KMS-11 (cell line): ENCODE data around the gene C1orf21.

Source experiments
- H2AFZ ChIP-seq: fragments of 200-600 bp; sonication (generic); 2 replicates; pipeline ENCODE4 v1.6.1; 2016; ENCODE audit warnings: antibody characterized with exemption, mixed run types, low read depth
- H3K27ac ChIP-seq: fragments of 200-600 bp; sonication (generic); 2 replicates; pipeline ENCODE4 v1.6.1; 2016; ENCODE audit warnings: mild to moderate bottlenecking, mixed run types
- H3K27me3 ChIP-seq: fragments of 200-600 bp; sonication (generic); 2 replicates; pipeline ENCODE4 v1.6.1; 2017; ENCODE audit warnings: mild to moderate bottlenecking, low read depth, mixed run types, moderate library complexity; ENCODE audit not compliant: insufficient read depth
- H3K36me3 ChIP-seq: fragments of 200-600 bp; sonication (generic); 2 replicates; pipeline ENCODE4 v1.6.1; 2017; ENCODE audit warnings: mild to moderate bottlenecking, mixed run types; ENCODE audit not compliant: insufficient read depth
- H3K4me1 ChIP-seq: fragments of 200-600 bp; sonication (generic); 2 replicates; pipeline ENCODE4 v1.6.1; 2016; ENCODE audit warnings: mild to moderate bottlenecking, low read depth, mixed run types; ENCODE audit not compliant: poor library complexity, severe bottlenecking
- H3K4me2 ChIP-seq: fragments of 200-600 bp; sonication (generic); 2 replicates; pipeline ENCODE4 v1.7.0; 2016; ENCODE audit warnings: mild to moderate bottlenecking, mixed run types
- H3K4me3 ChIP-seq: fragments of 200-600 bp; sonication (generic); IDR thresholded peaks from 2 replicates; pipeline ENCODE4 v1.6.1; 2017; ENCODE audit warnings: low read depth, low read length, mixed read lengths; ENCODE audit not compliant: insufficient read depth
- H3K79me2 ChIP-seq: fragments of 200-600 bp; sonication (generic); 2 replicates; pipeline ENCODE4 v1.6.1; 2016; ENCODE audit warnings: low read depth, mixed run types; ENCODE audit not compliant: insufficient read depth
- H3K9ac ChIP-seq: fragments of 200-600 bp; sonication (generic); 2 replicates; pipeline ENCODE4 v1.6.1; 2016; ENCODE audit warnings: mild to moderate bottlenecking, mixed run types
- H4K20me1 ChIP-seq: fragments of 200-600 bp; sonication (generic); 2 replicates; pipeline ENCODE4 v1.6.1; 2016; ENCODE audit warnings: mild to moderate bottlenecking, mixed run types; ENCODE audit not compliant: insufficient read depth
- TF ChIP-seq, protein P1 (sequence below): fragments of 200-600 bp; sonication (generic); conservative IDR thresholded peaks from 2 replicates; pipeline ENCODE4 v1.6.1; 2017; ENCODE audit warnings: low read depth, mild to moderate bottlenecking, antibody characterized with exemption, low read length, moderate library complexity, mixed read lengths

Gene C1orf21

DNA sequence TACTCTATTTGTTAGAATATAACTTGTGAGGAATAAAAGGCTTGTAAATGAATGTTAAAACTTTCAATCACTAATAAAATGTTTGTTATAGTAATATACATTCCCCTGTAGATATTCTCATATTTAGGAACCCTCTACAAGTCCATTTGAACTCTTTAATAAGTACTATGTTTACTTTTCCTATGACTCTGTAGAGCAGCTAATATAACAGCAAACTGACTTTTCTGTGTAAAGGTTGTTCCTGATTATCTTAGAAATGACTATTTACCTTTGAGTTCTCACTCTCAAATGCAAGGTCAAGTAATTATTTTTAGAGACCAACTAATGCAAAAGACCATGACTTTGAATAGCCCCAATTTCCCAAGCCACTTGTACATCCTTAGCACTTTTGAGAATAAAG, 130.3 kb downstream of the C1orf21 start:
- Histone ChIP-seq H3K79me2 (no peaks in the 10 kb centered on the region), H2AFZ (no peak overlapping the region)

DNA sequence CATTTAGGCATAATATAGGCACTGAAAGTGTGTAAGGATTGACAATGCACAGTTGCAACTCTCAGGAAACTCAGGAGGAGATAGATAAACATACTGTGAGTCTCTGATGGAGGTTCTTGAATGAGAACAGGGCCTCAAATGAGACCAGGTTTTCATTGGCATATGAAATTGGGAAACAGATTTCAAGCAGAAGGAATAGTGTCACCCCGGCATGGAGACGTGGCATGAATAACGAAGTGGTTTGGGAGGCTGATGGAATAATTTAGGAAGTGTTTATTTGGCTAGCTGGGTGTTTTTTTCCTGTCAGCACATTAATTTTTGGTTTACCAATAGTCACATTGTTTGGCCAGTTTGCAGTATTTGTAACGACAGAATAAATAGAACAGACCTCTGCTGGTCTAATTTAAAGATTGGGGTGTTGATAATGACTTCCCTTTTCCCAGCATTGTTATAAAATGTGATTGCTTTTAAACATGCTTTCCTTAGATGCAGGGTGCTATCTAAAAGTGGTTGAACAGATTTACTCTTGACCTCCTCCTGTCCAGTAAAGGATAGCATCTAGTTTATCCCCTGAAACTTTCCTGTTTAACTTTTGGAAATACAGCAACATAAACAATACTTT, 132.0 kb downstream of the C1orf21 start:
- no peaks in the 10 kb centered on the region for H3K27me3 ChIP-seq
- TF ChIP-seq, protein P1, sequence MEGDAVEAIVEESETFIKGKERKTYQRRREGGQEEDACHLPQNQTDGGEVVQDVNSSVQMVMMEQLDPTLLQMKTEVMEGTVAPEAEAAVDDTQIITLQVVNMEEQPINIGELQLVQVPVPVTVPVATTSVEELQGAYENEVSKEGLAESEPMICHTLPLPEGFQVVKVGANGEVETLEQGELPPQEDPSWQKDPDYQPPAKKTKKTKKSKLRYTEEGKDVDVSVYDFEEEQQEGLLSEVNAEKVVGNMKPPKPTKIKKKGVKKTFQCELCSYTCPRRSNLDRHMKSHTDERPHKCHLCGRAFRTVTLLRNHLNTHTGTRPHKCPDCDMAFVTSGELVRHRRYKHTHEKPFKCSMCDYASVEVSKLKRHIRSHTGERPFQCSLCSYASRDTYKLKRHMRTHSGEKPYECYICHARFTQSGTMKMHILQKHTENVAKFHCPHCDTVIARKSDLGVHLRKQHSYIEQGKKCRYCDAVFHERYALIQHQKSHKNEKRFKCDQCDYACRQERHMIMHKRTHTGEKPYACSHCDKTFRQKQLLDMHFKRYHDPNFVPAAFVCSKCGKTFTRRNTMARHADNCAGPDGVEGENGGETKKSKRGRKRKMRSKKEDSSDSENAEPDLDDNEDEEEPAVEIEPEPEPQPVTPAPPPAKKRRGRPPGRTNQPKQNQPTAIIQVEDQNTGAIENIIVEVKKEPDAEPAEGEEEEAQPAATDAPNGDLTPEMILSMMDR = no peak
- no peak overlapping the region for H3K4me3 ChIP-seq
- H3K4me1 ChIP-seq = no peaks in the 10 kb centered on the region
- H3K4me2 ChIP-seq = no peak overlapping the region
- no peaks in the 10 kb centered on the region for H3K79me2 ChIP-seq
- H3K27ac ChIP-seq = no peak overlapping the region
- no peaks in the 10 kb centered on the region for H3K36me3 ChIP-seq
- no peak overlapping the region for H2AFZ ChIP-seq
- no peaks in the 10 kb centered on the region for H4K20me1 ChIP-seq
- no peak overlapping the region for H3K9ac ChIP-seq

More for the DNA sequence above, 130.3 kb downstream of the C1orf21 start:
- Histone ChIP-seq H3K4me3 (no peak overlapping the region), H3K27me3 (no peaks in the 10 kb centered on the region), H4K20me1 (no peaks in the 10 kb centered on the region), H3K36me3 (no peaks in the 10 kb centered on the region), H3K4me2 (no peak overlapping the region), H3K4me1 (no peaks in the 10 kb centered on the region), H3K27ac (no peak overlapping the region), H3K9ac (no peak overlapping the region)
- TF ChIP-seq, protein P1 = no peak

DNA sequence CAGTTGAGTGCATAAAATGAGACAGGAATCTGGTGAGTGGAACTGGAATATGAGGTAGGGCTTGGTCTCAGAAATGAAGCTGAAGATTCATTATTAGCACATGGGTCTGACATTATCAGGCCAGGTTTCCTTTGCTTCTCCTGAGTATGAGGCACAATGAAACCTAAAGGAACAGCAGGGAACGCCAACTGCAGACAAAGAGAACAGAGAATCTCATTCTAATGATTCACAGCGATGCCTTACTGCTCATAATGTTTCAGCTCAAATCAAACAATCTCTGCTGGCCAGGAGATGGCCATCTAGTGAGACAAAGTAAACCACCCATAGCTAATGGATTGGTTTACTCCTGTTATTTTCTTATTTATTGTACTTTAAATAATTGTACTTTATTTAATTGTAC, 133.5 kb downstream of the C1orf21 start:
- H3K27ac ChIP-seq = no peak overlapping the region
- no peaks in the 10 kb centered on the region for H3K36me3 ChIP-seq
- H4K20me1 ChIP-seq = no peaks in the 10 kb centered on the region
- no peak overlapping the region for H3K9ac ChIP-seq
- TF ChIP-seq, protein P1 = no peak
- no peak overlapping the region for H3K4me3 ChIP-seq
- no peak overlapping the region for H3K4me2 ChIP-seq
- H3K27me3 ChIP-seq = no peaks in the 10 kb centered on the region
- H3K4me1 ChIP-seq = no peaks in the 10 kb centered on the region
- no peak overlapping the region for H2AFZ ChIP-seq
- no peaks in the 10 kb centered on the region for H3K79me2 ChIP-seq

DNA sequence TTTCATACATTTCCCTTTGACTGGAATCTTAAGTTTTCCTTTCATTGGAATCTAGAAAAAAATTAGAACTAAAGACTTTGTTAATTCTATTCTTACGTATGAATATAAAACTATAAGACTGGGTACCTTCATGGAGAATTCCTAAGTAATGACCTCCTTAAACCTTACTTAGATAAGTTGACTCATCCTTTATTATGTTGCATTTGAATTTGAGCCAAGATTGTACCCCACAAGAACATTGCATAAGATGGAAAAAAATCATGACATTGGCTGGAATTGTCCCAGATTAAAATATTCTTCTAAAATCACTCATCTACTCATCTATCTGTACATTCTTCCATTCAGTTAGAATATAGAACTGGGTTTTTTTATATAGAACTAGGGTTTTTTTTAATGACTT, 137.4 kb downstream of the C1orf21 start:
- H3K4me3 ChIP-seq = no peak overlapping the region
- no peak overlapping the region for H2AFZ ChIP-seq
- no peaks in the 10 kb centered on the region for H3K27me3 ChIP-seq
- no peak overlapping the region for H3K4me2 ChIP-seq
- TF ChIP-seq, protein P1 = no peak
- H3K27ac ChIP-seq = no peak overlapping the region
- no peak overlapping the region for H3K9ac ChIP-seq
- H4K20me1 ChIP-seq = no peaks in the 10 kb centered on the region
- H3K79me2 ChIP-seq = no peaks in the 10 kb centered on the region
- no peaks in the 10 kb centered on the region for H3K36me3 ChIP-seq
- no peaks in the 10 kb centered on the region for H3K4me1 ChIP-seq
